Activated CD8-positive, alpha-beta memory T cell treated with anti-CD3 and anti-CD28 coated beads, Interleukin-2, amount 50 U/mL, for 24 hours (primary cell): ENCODE results near the gene ANKS4B.
"Not testable (repeated sequence)": the region's sequence is repeated elsewhere in the genome, so short reads cannot be mapped to it uniquely, and the experiment has no call there.

Experiments used
- DNase-seq: peaks from one replicate; pipeline ENCODE4 v3.0.0-alpha.2; 2020; ENCODE audit errors: extremely low read depth

Gene ANKS4B

GRCh38 chr16:21218153-21218552 lies 15.3 kb upstream of the ANKS4B start:
- DNase-seq, result no peak

GRCh38 chr16:21219551-21219950 lies 13.9 kb upstream of the ANKS4B start:
- no peak for DNase-seq

- no peak for DNase-seq
These were observed 10.8 kb upstream of the ANKS4B start for GRCh38 chr16:21222495-21223337.

- no peak for DNase-seq
These were observed 9.7 kb upstream of the ANKS4B start for GRCh38 chr16:21223787-21224186.

DNA sequence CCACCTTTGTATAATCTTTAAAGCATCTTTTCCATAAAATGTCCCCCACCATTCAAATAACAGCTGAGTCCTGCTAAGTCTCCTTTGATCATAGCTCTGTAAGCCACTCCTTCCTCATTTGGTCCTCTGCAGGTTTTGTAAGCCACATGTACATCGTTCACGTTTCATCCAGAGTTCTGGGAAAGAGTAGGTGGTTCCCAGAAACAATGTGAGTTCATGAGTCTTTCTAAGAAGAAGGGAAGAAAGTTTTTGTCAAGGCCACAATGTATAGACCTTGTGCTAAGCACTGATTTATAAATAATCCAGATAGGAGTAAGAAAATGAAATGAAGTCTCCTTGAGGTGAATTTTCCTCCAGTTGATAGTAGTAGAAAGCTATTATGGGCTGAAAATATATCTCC lies 8.7 kb upstream of the ANKS4B start:
- no peak for DNase-seq

DNA sequence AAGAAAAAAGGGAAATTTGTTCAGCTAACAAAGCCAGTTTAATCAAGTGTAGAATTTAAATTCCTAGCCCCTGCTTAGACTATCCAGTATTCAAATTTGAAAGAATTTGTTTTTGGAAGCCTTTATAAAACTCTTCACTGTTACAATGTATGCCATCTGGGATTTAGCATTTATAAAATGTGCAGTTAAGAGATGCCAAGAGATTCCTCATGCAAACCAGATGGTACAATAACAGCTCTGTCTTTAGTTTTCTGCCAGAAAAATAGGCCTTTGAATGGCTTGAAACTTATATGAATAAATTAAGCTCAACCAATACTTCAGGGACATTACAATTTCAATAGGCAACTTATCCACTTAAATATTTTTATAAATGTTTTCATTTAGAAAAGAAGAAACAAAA lies 6.8 kb upstream of the ANKS4B start:
- DNase-seq, result no peak

DNA sequence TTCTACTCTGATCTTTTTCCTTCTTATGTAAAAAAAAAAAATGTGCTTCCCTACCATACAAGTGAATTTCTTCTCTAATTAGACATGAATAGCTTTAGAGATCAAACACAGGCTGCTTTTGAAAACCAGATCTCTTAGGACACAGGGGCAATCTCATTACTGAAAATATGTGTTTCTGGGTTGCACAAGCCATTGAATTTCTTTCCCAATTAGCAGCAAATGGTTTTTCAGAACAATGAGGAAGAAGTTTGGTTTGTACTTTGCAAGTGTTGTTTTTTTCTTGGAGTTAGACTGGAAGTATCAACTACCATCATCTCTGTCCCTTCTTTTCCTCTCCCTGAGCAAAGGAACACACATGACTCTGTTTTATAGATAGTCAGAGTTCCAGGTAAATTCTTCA lies 5.6 kb upstream of the ANKS4B start:
- no peak for DNase-seq

DNA sequence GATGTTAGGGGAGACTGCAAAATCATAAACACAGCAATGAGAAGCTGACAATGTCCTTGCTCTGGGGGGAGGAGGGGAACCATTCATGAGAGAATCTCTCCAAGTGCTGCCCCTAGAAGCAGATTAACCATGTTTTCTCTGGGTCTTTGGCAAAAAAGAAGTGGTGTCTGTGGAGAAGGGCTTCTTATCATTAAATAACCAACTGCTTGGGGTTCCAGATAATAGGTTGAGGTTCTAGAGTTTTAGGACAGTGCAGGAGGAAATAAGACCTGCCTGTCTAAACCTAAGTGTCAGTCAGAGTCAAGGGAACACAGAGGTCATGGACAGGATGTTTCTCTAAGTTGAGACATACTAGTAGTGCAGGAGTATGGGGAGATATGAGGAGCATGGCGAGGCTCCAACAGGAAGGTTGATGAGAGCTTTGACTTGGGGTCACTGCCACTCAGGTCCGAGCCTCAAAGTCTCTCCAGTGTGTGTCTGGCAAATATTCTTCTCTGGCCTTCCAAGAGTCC lies 5.1 kb upstream of the ANKS4B start:
- DNase-seq, result no peak

GRCh38 chr16:21233045-21233520 lies 416 bp upstream of the ANKS4B start:
- no peak for DNase-seq

GRCh38 chr16:21235199-21235585 lies 1.7 kb downstream of the ANKS4B start:
- no peak for DNase-seq

- no peak for DNase-seq
These were observed 3.3 kb downstream of the ANKS4B start for GRCh38 chr16:21236831-21237230.

GRCh38 chr16:21239646-21240045 lies 6.1 kb downstream of the ANKS4B start:
- DNase-seq, result no peak

DNA sequence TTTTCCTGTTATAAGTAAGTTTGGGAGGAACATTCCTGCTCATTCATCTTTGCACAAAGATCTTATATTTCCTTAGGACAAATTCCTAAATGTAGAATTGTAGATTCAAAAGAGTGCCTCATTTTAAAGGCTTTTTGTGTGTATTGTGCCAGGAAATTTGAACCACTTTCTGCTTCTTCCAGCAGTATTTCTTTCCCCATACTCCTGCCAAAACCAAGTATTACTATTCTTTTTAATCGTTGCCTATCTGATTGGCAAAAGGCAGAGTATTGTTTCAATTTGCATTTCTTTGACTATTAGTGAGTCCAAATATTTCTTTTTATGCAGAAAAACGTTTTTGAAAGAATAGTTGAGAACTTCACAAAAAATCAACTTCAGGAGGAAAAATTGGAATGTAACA lies 9.3 kb downstream of the ANKS4B start:
- DNase-seq, result no peak

DNA sequence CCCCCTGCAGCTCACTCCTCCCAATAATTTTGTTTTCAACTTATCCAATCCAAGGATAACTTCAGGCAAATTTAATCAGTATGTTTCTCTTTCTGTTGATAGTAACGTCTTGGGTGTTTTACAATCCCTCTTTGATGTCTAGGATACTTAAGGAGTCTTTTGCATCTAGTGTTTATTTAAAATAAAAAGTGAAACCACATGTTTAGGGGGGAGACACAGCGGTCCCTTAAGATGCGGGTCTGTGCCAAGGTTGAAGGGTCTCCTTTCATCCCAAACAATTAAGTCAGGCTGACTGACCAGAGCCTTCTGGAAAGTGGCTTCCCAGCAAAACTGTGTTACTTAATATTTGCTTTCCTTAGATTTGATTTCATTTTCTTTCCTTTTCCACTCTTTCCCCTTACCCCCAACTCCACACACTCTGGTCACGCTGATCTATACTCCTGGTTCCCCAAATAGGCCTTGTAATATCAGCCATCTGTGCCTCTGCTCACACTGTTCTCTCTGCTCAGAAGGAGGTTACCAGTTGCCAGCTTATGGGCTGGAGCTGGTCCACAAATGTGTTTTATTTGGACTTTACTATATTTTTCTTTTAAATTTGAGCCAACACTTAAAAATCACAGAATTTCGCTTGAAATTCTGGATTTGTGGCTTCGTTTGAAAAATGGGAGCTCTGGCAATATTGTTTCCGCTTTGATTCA lies 11.2 kb downstream of the ANKS4B start:
- DNase-seq, result no peak

GRCh38 chr16:21248179-21248578 lies 14.7 kb downstream of the ANKS4B start:
- not testable (repeated sequence) for DNase-seq

DNA sequence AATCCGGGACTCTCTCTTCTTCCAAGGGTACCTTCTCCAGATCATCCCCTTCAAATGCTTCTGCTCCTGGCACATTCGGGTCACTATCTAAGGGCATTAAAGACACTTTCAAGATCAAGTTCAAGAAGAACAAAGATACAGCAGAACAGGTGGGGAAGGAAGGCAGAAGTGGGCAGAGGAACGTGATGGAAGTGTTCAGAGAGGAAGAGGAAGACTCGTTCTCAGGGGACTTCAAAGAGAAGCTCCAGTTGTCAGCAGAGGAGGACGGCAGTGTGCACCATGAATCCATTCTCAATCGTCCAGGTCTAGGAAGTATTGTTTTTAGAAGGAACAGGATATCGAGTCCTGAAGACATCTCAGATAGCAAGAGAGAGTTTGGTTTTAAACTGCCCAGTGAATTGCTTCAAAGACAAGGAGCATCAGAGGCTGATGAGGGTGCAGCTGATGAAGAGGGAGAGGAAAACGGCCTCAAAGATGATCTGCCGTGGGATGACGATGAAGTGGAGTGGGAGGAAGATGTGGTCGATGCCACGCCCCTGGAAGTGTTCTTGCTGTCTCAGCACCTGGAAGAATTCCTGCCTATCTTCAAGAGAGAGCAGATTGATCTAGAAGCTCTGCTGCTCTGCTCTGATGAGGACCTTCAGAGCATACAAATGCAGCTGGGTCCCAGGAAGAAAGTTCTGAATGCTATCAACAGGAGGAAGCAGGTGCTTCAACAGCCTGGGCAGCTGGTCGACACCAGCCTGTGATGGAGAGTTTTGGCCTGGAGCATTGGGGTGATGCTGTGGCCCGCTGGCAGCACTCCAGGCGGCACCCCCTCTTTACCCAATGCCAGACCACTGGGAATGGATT lies 16.8 kb downstream of the ANKS4B start:
- DNase-seq, result no peak

DNA sequence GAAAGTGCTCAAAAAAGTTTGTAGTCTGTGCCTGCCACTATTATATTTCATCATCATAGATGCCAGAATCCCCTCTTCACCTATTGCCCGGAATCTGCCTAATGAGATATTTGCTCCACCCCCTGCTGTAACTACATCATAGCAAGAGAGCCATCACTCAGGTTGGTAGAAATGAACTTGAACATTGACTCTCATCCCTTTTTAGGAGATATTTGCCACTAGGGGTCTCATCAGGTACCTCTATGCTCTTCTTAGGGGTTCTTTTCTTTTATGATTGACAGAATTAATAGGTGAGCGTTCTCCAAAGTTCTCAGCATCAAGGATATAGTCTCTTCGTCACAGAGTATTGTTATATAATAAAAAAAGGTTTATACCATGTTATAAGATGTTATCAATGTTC lies 20.0 kb downstream of the ANKS4B start:
- no peak for DNase-seq

DNA sequence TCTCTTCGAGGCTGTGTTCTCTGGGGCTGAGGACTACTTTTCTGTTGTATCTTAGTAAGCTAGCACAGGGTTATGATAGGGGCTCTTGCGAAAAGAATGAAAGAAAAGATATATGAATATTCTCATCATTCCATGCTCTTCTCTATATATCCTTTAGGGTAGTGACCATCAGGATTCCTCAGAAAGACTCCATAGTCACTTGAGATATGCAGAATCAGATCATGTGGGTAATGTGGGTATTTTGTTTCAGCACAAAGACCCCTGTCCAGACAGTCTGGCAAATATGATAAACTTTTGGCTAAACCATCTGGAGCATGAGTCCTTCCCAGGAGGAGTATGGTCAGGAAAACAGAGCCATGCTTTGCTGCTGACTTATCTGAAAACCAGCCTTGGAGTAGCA lies 23.1 kb downstream of the ANKS4B start:
- no peak for DNase-seq

DNA sequence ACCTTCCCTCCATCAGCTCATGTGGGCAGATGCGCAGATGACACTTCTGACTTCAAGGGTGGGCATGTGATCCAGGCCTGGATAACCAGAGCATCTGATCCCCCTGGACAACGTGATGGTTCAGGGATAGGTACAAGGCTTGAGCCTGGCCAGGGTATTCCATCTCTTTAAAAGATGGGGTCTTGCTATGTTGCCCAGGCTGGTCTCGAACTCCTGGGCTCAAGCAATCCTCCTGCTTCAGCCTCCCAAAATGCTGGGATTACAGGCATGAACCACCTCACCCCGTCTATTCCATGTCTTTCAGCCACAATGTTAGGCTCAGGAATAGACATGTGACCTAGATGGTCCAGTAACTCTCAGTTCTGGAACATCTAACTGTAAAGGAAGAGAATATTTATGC lies 23.8 kb downstream of the ANKS4B start:
- no peak for DNase-seq

GRCh38 chr16:21260870-21261791 lies 27.6 kb downstream of the ANKS4B start:
- no peak for DNase-seq
